Measurements from ENCODE around the gene RIMS4. TPM values are rescaled to one million over a fixed set of nuclear protein-coding genes. Genes with fewer than 3 reads are reported as not detected.

The RIMS4 gene
- total and polyA plus RNA-seq, 2 of the 8 experiments (the other 6 are each of a cell fraction or from before 2014, with no cell fraction given), result 13.3 to 44.2 TPM

- TF ChIP-seq SIX5 (IDR thresholded peaks at IDR 0.05; ENCODE audit: low read depth, low read length) (peak; percentile 87), KDM5A (IDR thresholded peaks at IDR 0.05; ENCODE audit: low read length) (no peak), RXRA (IDR thresholded peaks at IDR 0.05; ENCODE audit: insufficient read depth, low read depth, low read length) (no peak), POLR2A (IDR thresholded peaks at IDR 0.05; ENCODE audit: control extremely low read depth in 1 of 2, low read depth in 2 of 2, low read length in 2 of 2) (no peak), CHD1 (IDR thresholded peaks at IDR 0.05; ENCODE audit: low read depth, low read length) (no peak), BACH1 (IDR thresholded peaks at IDR 0.05; ENCODE audit: low read length) (no peak), TAF7 (optimal IDR thresholded peaks at IDR 0.05; ENCODE audit: borderline replicate concordance, low read depth, low read length) (no peak), ZNF274 (IDR thresholded peaks at IDR 0.05; ENCODE audit: borderline replicate concordance, extremely low read depth, low read length) (no peak), GTF2F1 (IDR thresholded peaks at IDR 0.05; ENCODE audit: borderline replicate concordance, low read depth, low read length) (no peak), EZH2 (IDR thresholded peaks at IDR 0.05; ENCODE audit: low read depth, low read length, severe bottlenecking) (no peak), KDM1A (IDR thresholded peaks at IDR 0.05; ENCODE audit: borderline replicate concordance, low read length) (no peak), SAP30 (IDR thresholded peaks at IDR 0.05; ENCODE audit: insufficient read depth, insufficient replicate concordance, low read length) (no peak), CEBPB (IDR thresholded peaks at IDR 0.05; ENCODE audit: low read depth, low read length) (peak; percentile 81), POU5F1 (IDR thresholded peaks at IDR 0.05; ENCODE audit: low read depth, low read length) (no peak), SIN3A (conservative IDR thresholded peaks at IDR 0.05 in 1 of 2, IDR thresholded peaks at IDR 0.05 in 1 of 2; ENCODE audit: low read depth in 1 of 2, low read length in 2 of 2) (peak in 1 of 2 experiments; percentile 43; a peak in 1 of 4 replicates), SUZ12 (IDR thresholded peaks at IDR 0.05; ENCODE audit: low read length) (no peak), SRF (IDR thresholded peaks at IDR 0.05; ENCODE audit: low read depth, low read length) (0 out of 2 replicates have a peak, but pooled peaks have one; percentile 18), E2F6 (IDR thresholded peaks at IDR 0.05) (no peak), EGR1 (IDR thresholded peaks at IDR 0.05; ENCODE audit: borderline replicate concordance, low read depth, low read length) (no peak), JUND (IDR thresholded peaks at IDR 0.05; ENCODE audit: low read length) (no peak), KDM4A (IDR thresholded peaks at IDR 0.05; ENCODE audit: low read depth, low read length, severe bottlenecking) (no peak)
- TF ChIP-seq, protein P1, sequence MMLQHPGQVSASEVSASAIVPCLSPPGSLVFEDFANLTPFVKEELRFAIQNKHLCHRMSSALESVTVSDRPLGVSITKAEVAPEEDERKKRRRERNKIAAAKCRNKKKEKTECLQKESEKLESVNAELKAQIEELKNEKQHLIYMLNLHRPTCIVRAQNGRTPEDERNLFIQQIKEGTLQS (IDR thresholded peaks at IDR 0.05; ENCODE audit: insufficient read depth, low read depth, low read length), result peak; percentile 73; the same call in 1 of the 2 replicates
Measured at GRCh38 chr20:44736170-44737021, 74.0 kb downstream of the RIMS4 start (continued).

All from H1 (cell line).